NCI-H2196 (cell line): Measurements from ENCODE around the gene DCST1.

Experiments used
- DNase-seq: peaks from one replicate; lab custom pipeline; 2025; ENCODE audit not compliant: unreplicated experiment; lab: John Stamatoyannopoulos, UW

DCST1 gene

GRCh38 chr1:155070721-155071569 lies 37.3 kb downstream of the DCST1 start:
- no peak for DNase-seq

GRCh38 chr1:155071701-155072100 lies 38.1 kb downstream of the DCST1 start:
- DNase-seq = no peak

- DNase-seq = no peak
These were observed 39.1 kb downstream of the DCST1 start for GRCh38 chr1:155072531-155073289.

- no peak for DNase-seq
These were observed 40.0 kb downstream of the DCST1 start for GRCh38 chr1:155073377-155074242.

GRCh38 chr1:155075535-155075934 lies 41.9 kb downstream of the DCST1 start:
- DNase-seq = no peak

- DNase-seq = no peak
These were observed 42.7 kb downstream of the DCST1 start for GRCh38 chr1:155076371-155076770.

GRCh38 chr1:155077346-155077745 lies 43.7 kb downstream of the DCST1 start:
- DNase-seq = peak; percentile 12

GRCh38 chr1:155077758-155078445 lies 44.3 kb downstream of the DCST1 start:
- no peak for DNase-seq

- peak; percentile 77 for DNase-seq
These were observed 45.0 kb downstream of the DCST1 start, which contains the start of gene EFNA3 for GRCh38 chr1:155078469-155079209. Gene EFNA3, plus strand, starts transcription at chr1:155078837. Its CDS starts 105 bp downstream, at chr1:155078942.

GRCh38 chr1:155079210-155079486 lies 45.5 kb downstream of the DCST1 start:
- no peak for DNase-seq

GRCh38 chr1:155079487-155080311 lies 46.1 kb downstream of the DCST1 start:
- no peak for DNase-seq

GRCh38 chr1:155080312-155081228 lies 46.9 kb downstream of the DCST1 start:
- peak; percentile 91 for DNase-seq

GRCh38 chr1:155081472-155082300 lies 48.1 kb downstream of the DCST1 start:
- DNase-seq = no peak

- no peak for DNase-seq
These were observed 48.9 kb downstream of the DCST1 start for GRCh38 chr1:155082301-155083051.

GRCh38 chr1:155083052-155083541 lies 49.5 kb downstream of the DCST1 start:
- no peak for DNase-seq
